OCI-LY3 (cell line): Measurements from ENCODE around the gene TPSD1.
"Not testable (repeated sequence)": the region's sequence is repeated elsewhere in the genome, so short reads cannot be mapped to it uniquely, and the experiment has no call there.

ENCODE experiments used
- CTCF ChIP-seq: fragments of 200-600, 300-600 bp; sonication (generic); IDR thresholded peaks from 2 replicates; pipeline ENCODE4 v1.5.1; 2014; ENCODE audit warnings: antibody characterized with exemption, low read length, low read depth
- EZH2phosphoT487 ChIP-seq: fragments of 200-600 bp; shearing (Covaris generic); IDR thresholded peaks from 2 replicates; pipeline ENCODE4 v1.6.1; 2018; ENCODE audit warnings: antibody characterized with exemption, mixed run types, low read depth

- TF ChIP-seq CTCF, EZH2phosphoT487: not testable (repeated sequence)
These were observed 16.3 kb upstream of the TPSD1 start for GRCh38 chr16:1239575-1239974.
